ENCODE results near the gene MTERF1. TPM values are rescaled to one million over a fixed set of nuclear protein-coding genes. Genes with fewer than 3 reads are reported as not detected.
"Not testable (repeated sequence)": the region's sequence is repeated elsewhere in the genome, so short reads cannot be mapped to it uniquely, and the experiment has no call there.

The MTERF1 gene
- total RNA-seq, 2 donors from 2014 or later: 3.3 to 7.5 TPM

- no peak for ATAC-seq
- Histone ChIP-seq H3K36me3 (replicated peaks in 1 of 2; ENCODE audit: insufficient read depth in 1 of 2, low read depth in 2 of 2) (no peaks in the 10 kb centered on the region), H3K27ac (no peak overlapping the region), H3K4me3 (no peak overlapping the region), H3K9me3 (no peaks in the 10 kb centered on the region), H3K4me1 (no peaks in the 10 kb centered on the region), H3K27me3 (no peaks in the 10 kb centered on the region)
- 39 to 72% methylated on average over 1 of the region's 1 CpG for WGBS, 2 donors
- TF ChIP-seq POLR2A (IDR thresholded peaks at IDR 0.05) (no peak), CTCF (IDR thresholded peaks at IDR 0.05) (no peak)
- DNase-seq: no peak
- intact Hi-C loops (cut with DNase I): no loop called here
These were observed 29.7 kb upstream of the MTERF1 start for GRCh38 chr7:91910171-91910570.

GRCh38 chr7:91899563-91899962, 19.1 kb upstream of the MTERF1 start:
- H3K27ac ChIP-seq: no peak overlapping the region
- H3K4me3 ChIP-seq: no peak overlapping the region
- no peaks in the 10 kb centered on the region for H3K4me1 ChIP-seq
- no peaks in the 10 kb centered on the region for H3K27me3 ChIP-seq
- no peaks in the 10 kb centered on the region for H3K9me3 ChIP-seq
- ATAC-seq (no peak), DNase-seq (no peak)
- intact Hi-C loops (cut with DNase I): no loop called here
- no peak for TF ChIP-seq CTCF (IDR thresholded peaks at IDR 0.05)
- TF ChIP-seq POLR2A (IDR thresholded peaks at IDR 0.05): no peak
- H3K36me3 ChIP-seq (replicated peaks in 1 of 2; ENCODE audit: insufficient read depth in 1 of 2, low read depth in 2 of 2): no peaks in the 10 kb centered on the region
- 94 to 97% methylated on average over 1 of the region's 1 CpG for WGBS, 2 donors

- ATAC-seq (peak; percentile 67), DNase-seq (no peak)
- H3K9me3 ChIP-seq: no peaks in the 10 kb centered on the region
- H3K27ac ChIP-seq: peak overlapping the region in 2 of 4 donors; percentile 13 to 31
- H3K4me1 ChIP-seq: no peaks in the 10 kb centered on the region
- H3K4me3 ChIP-seq: no peak overlapping the region
- H3K27me3 ChIP-seq: no peaks in the 10 kb centered on the region
- intact Hi-C loops (cut with DNase I): no loop called here
- H3K36me3 ChIP-seq (replicated peaks in 1 of 2; ENCODE audit: insufficient read depth in 1 of 2, low read depth in 2 of 2): no peaks in the 10 kb centered on the region
- no peak for TF ChIP-seq POLR2A (IDR thresholded peaks at IDR 0.05)
- TF ChIP-seq CTCF (IDR thresholded peaks at IDR 0.05): no peak
- WGBS, 2 donors: 32 to 36% methylated on average over 10 of the region's 10 CpGs
These were observed 17.9 kb upstream of the MTERF1 start for GRCh38 chr7:91898240-91898992.

- TF ChIP-seq POLR2A (IDR thresholded peaks at IDR 0.05) (no peak), CTCF (IDR thresholded peaks at IDR 0.05) (no peak)
- Histone ChIP-seq H3K36me3 (replicated peaks in 1 of 2; ENCODE audit: insufficient read depth in 1 of 2, low read depth in 2 of 2) (no peaks in the 10 kb centered on the region), H3K4me3 (no peak overlapping the region), H3K4me1 (no peaks in the 10 kb centered on the region), H3K9me3 (no peaks in the 10 kb centered on the region), H3K27me3 (no peaks in the 10 kb centered on the region), H3K27ac (no peak overlapping the region)
- DNase-seq (no peak), ATAC-seq (no peak)
- intact Hi-C loops (cut with DNase I): no loop called here
- 45 to 68% methylated on average over 1 of the region's 1 CpG for WGBS, 2 donors
These were observed 14.4 kb upstream of the MTERF1 start for GRCh38 chr7:91894781-91895480.

- DNase-seq; H3K4me1 ChIP-seq; H3K27me3 ChIP-seq; H3K36me3 ChIP-seq (replicated peaks in 1 of 2; ENCODE audit: insufficient read depth in 1 of 2, low read depth in 2 of 2); H3K4me3 ChIP-seq; H3K9me3 ChIP-seq; H3K27ac ChIP-seq; ATAC-seq; intact Hi-C loops (cut with DNase I): not testable (repeated sequence)
- 85 to 89% methylated on average over 5 of the region's 5 CpGs for WGBS, 2 donors
These were observed 13.2 kb upstream of the MTERF1 start for GRCh38 chr7:91893699-91894098.

Data from body of pancreas (tissue), 4 donors.